ENCODE results near the gene ACSF2. TPM values are rescaled to one million over a fixed set of nuclear protein-coding genes. Genes with fewer than 3 reads are reported as not detected.

Gene ACSF2
- total RNA-seq, 1 experiment from 2014 or later: 12.2 TPM

DNA sequence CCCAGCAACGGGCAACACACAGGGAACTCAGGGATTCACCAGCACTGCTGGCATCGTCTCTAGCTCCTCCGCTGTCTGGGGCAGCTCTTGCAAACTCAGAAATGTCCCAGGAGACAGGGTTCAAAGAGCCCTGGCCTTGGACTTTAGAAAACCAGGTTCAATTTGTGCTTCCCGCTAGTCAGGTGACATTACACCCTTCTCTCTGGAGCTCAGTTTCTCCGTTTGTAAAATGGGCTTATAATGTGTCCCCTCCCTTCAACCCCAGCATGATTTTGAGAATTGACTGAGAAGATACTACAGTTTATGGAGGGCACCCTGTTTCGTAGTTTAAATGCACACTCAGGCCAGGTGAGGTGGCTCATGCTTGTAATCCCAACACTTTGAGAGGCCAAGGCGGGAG, 80.3 kb downstream of the ACSF2 start:
- Histone ChIP-seq H3K9ac (ENCODE audit: extremely low read depth, insufficient read length, low read length) (no peak overlapping the region), H2BK20ac (ENCODE audit: low read depth, low read length, poor library complexity, severe bottlenecking) (no peak overlapping the region), H2BK120ac (ENCODE audit: low read depth, low read length, poor library complexity, severe bottlenecking) (no peak overlapping the region), H3K23me2 (ENCODE audit: insufficient read length, low read depth, low read length, poor library complexity, severe bottlenecking) (peaks cover 5% of the 10 kb centered on the region), H3K79me2 (ENCODE audit: insufficient read depth, low read length) (no peaks in the 10 kb centered on the region), H2BK5ac (ENCODE audit: insufficient read length, low read length) (no peak overlapping the region), H2BK15ac (ENCODE audit: low read depth, low read length) (no peak overlapping the region), H3K56ac (ENCODE audit: insufficient read length, low read depth, low read length) (no peak overlapping the region), H3K9me3 (ENCODE audit: control insufficient read depth, low read depth, low read length) (no peaks in the 10 kb centered on the region), H3K27me3 (ENCODE audit: insufficient read depth, low read length) (no peaks in the 10 kb centered on the region; the same call in none of the 2 replicates), H3K23ac (ENCODE audit: insufficient read length, low read depth, low read length) (no peak overlapping the region), H2AFZ (ENCODE audit: low read length) (no peak overlapping the region), H2BK12ac (ENCODE audit: insufficient read length, low read depth, low read length) (no peak overlapping the region), H3K4me2 (ENCODE audit: insufficient read depth, insufficient read length, low read length) (no peak overlapping the region), H4K8ac (replicated peaks; ENCODE audit: insufficient read length, low read depth, low read length) (peak overlapping the region; percentile 72), H4K20me1 (ENCODE audit: control insufficient read depth, insufficient read depth, insufficient read length) (no peaks in the 10 kb centered on the region), H4K5ac (ENCODE audit: insufficient read length, low read depth, low read length) (no peak overlapping the region), H2AK5ac (ENCODE audit: insufficient read length, low read length) (no peak overlapping the region), H3K14ac (ENCODE audit: insufficient read depth, low read length) (no peak overlapping the region), H3T11ph (ENCODE audit: low read length) (no peak overlapping the region), H3K27ac (ENCODE audit: insufficient read length, low read depth, low read length) (no peak overlapping the region), H3K4ac (ENCODE audit: low read depth, low read length) (no peak overlapping the region), H4K91ac (ENCODE audit: insufficient read length, low read depth, low read length) (no peak overlapping the region), H3K18ac (ENCODE audit: insufficient read length, low read depth, low read length) (no peak overlapping the region), H3K79me1 (ENCODE audit: insufficient read depth, low read depth, low read length, poor library complexity, severe bottlenecking) (no peaks in the 10 kb centered on the region), H3K4me1 (ENCODE audit: insufficient read depth, low read length) (peaks cover 3% of the 10 kb centered on the region; the same call in 1 of the 2 replicates)
- WGBS (ENCODE audit: extremely low coverage, insufficient read length, low lambda C conversion rate): no CpG with 5 or more reads among the region's 7 CpGs
- Mint-ChIP-seq H3K4me1 (peaks cover 23 to 32% of the 10 kb centered on the region in 2 experiments), H3K36me3 (ENCODE audit: insufficient read depth in 1 of 3, low read depth in 3 of 3) (no peaks in the 10 kb centered on the region), H3K4me3 (no peak overlapping the region), H3K9me3 (no peaks in the 10 kb centered on the region; a peak in 2 of 5 replicates), H3K27ac (no peak overlapping the region), H3K27me3 (ENCODE audit: low read depth) (peaks cover 10% of the 10 kb centered on the region)
- TF ChIP-seq, protein P1, sequence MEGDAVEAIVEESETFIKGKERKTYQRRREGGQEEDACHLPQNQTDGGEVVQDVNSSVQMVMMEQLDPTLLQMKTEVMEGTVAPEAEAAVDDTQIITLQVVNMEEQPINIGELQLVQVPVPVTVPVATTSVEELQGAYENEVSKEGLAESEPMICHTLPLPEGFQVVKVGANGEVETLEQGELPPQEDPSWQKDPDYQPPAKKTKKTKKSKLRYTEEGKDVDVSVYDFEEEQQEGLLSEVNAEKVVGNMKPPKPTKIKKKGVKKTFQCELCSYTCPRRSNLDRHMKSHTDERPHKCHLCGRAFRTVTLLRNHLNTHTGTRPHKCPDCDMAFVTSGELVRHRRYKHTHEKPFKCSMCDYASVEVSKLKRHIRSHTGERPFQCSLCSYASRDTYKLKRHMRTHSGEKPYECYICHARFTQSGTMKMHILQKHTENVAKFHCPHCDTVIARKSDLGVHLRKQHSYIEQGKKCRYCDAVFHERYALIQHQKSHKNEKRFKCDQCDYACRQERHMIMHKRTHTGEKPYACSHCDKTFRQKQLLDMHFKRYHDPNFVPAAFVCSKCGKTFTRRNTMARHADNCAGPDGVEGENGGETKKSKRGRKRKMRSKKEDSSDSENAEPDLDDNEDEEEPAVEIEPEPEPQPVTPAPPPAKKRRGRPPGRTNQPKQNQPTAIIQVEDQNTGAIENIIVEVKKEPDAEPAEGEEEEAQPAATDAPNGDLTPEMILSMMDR (conservative IDR thresholded peaks at IDR 0.05): no peak
- DNase-seq: no peak
